GM19468 (cell line): ENCODE results near the gene LZTS2.

ENCODE experiments used
- ATAC-seq: cut with Tn5 transposase; IDR thresholded peaks from one replicate; pipeline ENCODE4 v1.9.1; 2021; ENCODE audit warnings: mild to moderate bottlenecking, moderate library complexity, moderate number of reproducible peaks; ENCODE audit not compliant: unreplicated experiment; ENCODE audit errors: extremely low read depth

Gene LZTS2

GRCh38 chr10:100978121-100978900 is 21.3 kb upstream of the LZTS2 start:
- no peak for ATAC-seq

- ATAC-seq = no peak
Measured at GRCh38 chr10:100978901-100979195, 20.8 kb upstream of the LZTS2 start.

- ATAC-seq = no peak
Measured at GRCh38 chr10:100979791-100980272, 19.8 kb upstream of the LZTS2 start.

- ATAC-seq = no peak
Measured at GRCh38 chr10:100980311-100980710, 19.3 kb upstream of the LZTS2 start.

GRCh38 chr10:100980711-100981110 is 18.9 kb upstream of the LZTS2 start:
- ATAC-seq = no peak

- no peak for ATAC-seq
Measured at GRCh38 chr10:100981178-100981772, 18.3 kb upstream of the LZTS2 start.

- no peak for ATAC-seq
Measured at GRCh38 chr10:100982916-100983830, 16.4 kb upstream of the LZTS2 start.

- ATAC-seq = no peak
Measured at GRCh38 chr10:100983868-100984671, 15.5 kb upstream of the LZTS2 start.

GRCh38 chr10:100984672-100985177 is 14.9 kb upstream of the LZTS2 start:
- ATAC-seq = no peak

- no peak for ATAC-seq
Measured at GRCh38 chr10:100985336-100985735, 14.3 kb upstream of the LZTS2 start.

GRCh38 chr10:100986623-100986951 is 13.0 kb upstream of the LZTS2 start:
- ATAC-seq = no peak

GRCh38 chr10:100986952-100987684 is 12.5 kb upstream of the LZTS2 start, which contains the start of the genes MRPL43 and TWNK:
Gene MRPL43 (minus strand): TSS chr10:100987497. CDS start chr10:100987443, 54 bp downstream.
Gene TWNK (plus strand): TSS chr10:100987543. CDS start chr10:100988211, 668 bp downstream.
- no peak for ATAC-seq

- no peak for ATAC-seq
Measured at GRCh38 chr10:100987685-100988049, 11.9 kb upstream of the LZTS2 start.

GRCh38 chr10:100988166-100988565 is 11.4 kb upstream of the LZTS2 start:
- no peak for ATAC-seq

- no peak for ATAC-seq
Measured at GRCh38 chr10:100989088-100989487, 10.5 kb upstream of the LZTS2 start.

- ATAC-seq = no peak
Measured at GRCh38 chr10:100993986-100994708, 5.5 kb upstream of the LZTS2 start.

GRCh38 chr10:100995181-100995580 is 4.4 kb upstream of the LZTS2 start:
- ATAC-seq = no peak

GRCh38 chr10:100996678-100997359 is 2.8 kb upstream of the LZTS2 start:
- no peak for ATAC-seq
